ENCODE measurements around the gene DCST2. TPM values are rescaled to one million over a fixed set of nuclear protein-coding genes. Genes with fewer than 3 reads are reported as not detected.

Gene DCST2
- polyA plus RNA-seq, 1 donor: 0.63 TPM

GRCh38 chr1:155069551-155070157, 36.1 kb upstream of the DCST2 start:
- DNase-seq (ENCODE audit: low read depth): no peak

GRCh38 chr1:155068599-155068998, 35.0 kb upstream of the DCST2 start:
- no peak for DNase-seq (ENCODE audit: low read depth)

- DNase-seq (ENCODE audit: low read depth): no peak
Observed at GRCh38 chr1:155066777-155067176, 33.2 kb upstream of the DCST2 start.

GRCh38 chr1:155064832-155065429, 31.4 kb upstream of the DCST2 start:
- DNase-seq (ENCODE audit: low read depth): no peak

GRCh38 chr1:155064111-155064831, 30.7 kb upstream of the DCST2 start:
- no peak for DNase-seq (ENCODE audit: low read depth)

GRCh38 chr1:155063550-155064110, 30.0 kb upstream of the DCST2 start, which contains the start of gene EFNA4:
EFNA4 (plus strand) TSS chr1:155063740; CDS start chr1:155063824, 84 bp downstream.
- DNase-seq (ENCODE audit: low read depth): peak; percentile 78

- no peak for DNase-seq (ENCODE audit: low read depth)
Observed at GRCh38 chr1:155062702-155063411, 29.3 kb upstream of the DCST2 start.

- DNase-seq (ENCODE audit: low read depth): no peak
Observed at GRCh38 chr1:155062151-155062686, 28.6 kb upstream of the DCST2 start.

- DNase-seq (ENCODE audit: low read depth): no peak
Observed at GRCh38 chr1:155061381-155062150, 28.0 kb upstream of the DCST2 start.

- no peak for DNase-seq (ENCODE audit: low read depth)
Observed at GRCh38 chr1:155060736-155061135, 27.2 kb upstream of the DCST2 start.

- no peak for DNase-seq (ENCODE audit: low read depth)
Observed at GRCh38 chr1:155057788-155058211, 24.2 kb upstream of the DCST2 start.

- DNase-seq (ENCODE audit: low read depth): no peak
Observed at GRCh38 chr1:155057104-155057503, 23.5 kb upstream of the DCST2 start.

GRCh38 chr1:155053531-155054105, 20.0 kb upstream of the DCST2 start:
- DNase-seq (ENCODE audit: low read depth): no peak

- DNase-seq (ENCODE audit: low read depth): no peak
Observed at GRCh38 chr1:155052439-155053395, 19.1 kb upstream of the DCST2 start.

GRCh38 chr1:155051777-155052398, 18.3 kb upstream of the DCST2 start:
- no peak for DNase-seq (ENCODE audit: low read depth)

- no peak for DNase-seq (ENCODE audit: low read depth)
Observed at GRCh38 chr1:155051342-155051776, 17.8 kb upstream of the DCST2 start.

GRCh38 chr1:155050560-155051341, 17.2 kb upstream of the DCST2 start, which contains the start of gene ADAM15:
ADAM15 (plus strand) TSS chr1:155051316; CDS start chr1:155051387, 71 bp downstream.
- no peak for DNase-seq (ENCODE audit: low read depth)

All from forelimb muscle (tissue), 1 donor.